Hepatocyte (in vitro differentiated cells): ENCODE data around the gene CDK5R1. TPM values are rescaled to one million over a fixed set of nuclear protein-coding genes. Genes with fewer than 3 reads are reported as not detected.

Source experiments
- DNase-seq: peaks from one replicate; pipeline ENCODE4 v3.0.0-alpha.2; 2016; ENCODE audit warnings: low spot score
- H2AFZ ChIP-seq: fragments of 200-600 bp; sonication (generic); 2 replicates; pipeline ENCODE4 v1.6.0; 2016; ENCODE audit warnings: antibody characterized with exemption, mild to moderate bottlenecking
- H3K27ac ChIP-seq: fragments of 200-600 bp; sonication (generic); 2 replicates; pipeline ENCODE4 v1.5.1; 2016; ENCODE audit warnings: mild to moderate bottlenecking
- H3K27me3 ChIP-seq: fragments of 200-600 bp; sonication (generic); 2 replicates; pipeline ENCODE4 v1.6.1; 2016
- H3K36me3 ChIP-seq: fragments of 200-600 bp; sonication (generic); replicated peaks from 2 replicates; pipeline ENCODE4 v1.5.1; 2016; ENCODE audit warnings: low read depth; ENCODE audit not compliant: insufficient read depth
- H3K4me1 ChIP-seq: fragments of 200-600 bp; sonication (generic); 2 replicates; pipeline ENCODE4 v1.5.1; 2016; ENCODE audit warnings: mild to moderate bottlenecking, moderate library complexity; ENCODE audit not compliant: insufficient read depth
- H3K4me2 ChIP-seq: fragments of 200-600 bp; sonication (generic); 2 replicates; pipeline ENCODE4 v1.6.0; 2016
- H3K4me3 ChIP-seq: fragments of 200-600 bp; sonication (generic); 2 replicates; pipeline ENCODE4 v1.5.1; 2016; ENCODE audit warnings: mild to moderate bottlenecking
- H3K79me2 ChIP-seq: fragments of 200-600 bp; sonication (generic); 2 replicates; pipeline ENCODE4 v1.6.0; 2017; ENCODE audit warnings: mild to moderate bottlenecking
- H3K9me2 ChIP-seq: fragments of 200-600 bp; sonication (generic); replicated peaks from 2 replicates; pipeline ENCODE4 v1.6.0; 2017; ENCODE audit warnings: mild to moderate bottlenecking; ENCODE audit not compliant: insufficient read depth
- H3K9me3 ChIP-seq: fragments of 200-600 bp; sonication (generic); 2 replicates; pipeline ENCODE4 v1.5.1; 2016; ENCODE audit warnings: low read depth, mild to moderate bottlenecking
- H4K20me1 ChIP-seq: fragments of 200-600 bp; sonication (generic); 2 replicates; pipeline ENCODE4 v1.6.0; 2016; ENCODE audit warnings: mild to moderate bottlenecking; ENCODE audit not compliant: insufficient read depth, poor library complexity, severe bottlenecking
- EZH2 ChIP-seq: fragments of 200-600 bp; sonication (generic); IDR thresholded peaks from 2 replicates; pipeline ENCODE4 v1.6.1; 2016; ENCODE audit warnings: antibody characterized with exemption, mild to moderate bottlenecking, borderline replicate concordance
- EZH2phosphoT487 ChIP-seq: fragments of 200-600 bp; sonication (generic); IDR thresholded peaks from one replicate; pipeline ENCODE4 v1.6.1; 2018; ENCODE audit warnings: antibody characterized with exemption, mild to moderate bottlenecking, low read depth, moderate library complexity; ENCODE audit not compliant: unreplicated experiment, severe bottlenecking
- WGBS: methylation state at CpG from one replicate; pipeline ENCODE4 v1.1.6; 2016; ENCODE audit warnings: low lambda C conversion rate; ENCODE audit errors: missing lambda C conversion rate; 5-methylcytosine and 5-hydroxymethylcytosine counted together
- polyA plus RNA-seq: library from polyadenylated mRNA; unstranded; fragments of >200 nt; fragmentation: Nextera tagmentation; extraction: Ambion mirVana; gene quantifications from 2 replicates; pipeline ENCODE4 v1.2.1, GENCODE V29; 2016
- small RNA-seq: library from RNA; depleted of rRNA; stranded (forward); fragments of <200 nt; gene quantifications from one replicate; pipeline ENCODE3, GENCODE V24; 2014
- total RNA-seq: library from RNA; depleted of rRNA; stranded (reverse); fragments of >200 nt; gene quantifications from 2 replicates; pipeline ENCODE4 v1.2.3, GENCODE V29; 2014
- TF ChIP-seq, protein P1 (sequence below): fragments of 200-600 bp; sonication (generic); IDR thresholded peaks from 2 replicates; pipeline ENCODE4 v1.5.1; 2016; ENCODE audit warnings: antibody characterized with exemption, mild to moderate bottlenecking; ENCODE audit not compliant: poor library complexity

Gene CDK5R1
- total and polyA plus RNA-seq, 2 experiments from 2014 or later = 0.80 to 1.1 TPM

DNA sequence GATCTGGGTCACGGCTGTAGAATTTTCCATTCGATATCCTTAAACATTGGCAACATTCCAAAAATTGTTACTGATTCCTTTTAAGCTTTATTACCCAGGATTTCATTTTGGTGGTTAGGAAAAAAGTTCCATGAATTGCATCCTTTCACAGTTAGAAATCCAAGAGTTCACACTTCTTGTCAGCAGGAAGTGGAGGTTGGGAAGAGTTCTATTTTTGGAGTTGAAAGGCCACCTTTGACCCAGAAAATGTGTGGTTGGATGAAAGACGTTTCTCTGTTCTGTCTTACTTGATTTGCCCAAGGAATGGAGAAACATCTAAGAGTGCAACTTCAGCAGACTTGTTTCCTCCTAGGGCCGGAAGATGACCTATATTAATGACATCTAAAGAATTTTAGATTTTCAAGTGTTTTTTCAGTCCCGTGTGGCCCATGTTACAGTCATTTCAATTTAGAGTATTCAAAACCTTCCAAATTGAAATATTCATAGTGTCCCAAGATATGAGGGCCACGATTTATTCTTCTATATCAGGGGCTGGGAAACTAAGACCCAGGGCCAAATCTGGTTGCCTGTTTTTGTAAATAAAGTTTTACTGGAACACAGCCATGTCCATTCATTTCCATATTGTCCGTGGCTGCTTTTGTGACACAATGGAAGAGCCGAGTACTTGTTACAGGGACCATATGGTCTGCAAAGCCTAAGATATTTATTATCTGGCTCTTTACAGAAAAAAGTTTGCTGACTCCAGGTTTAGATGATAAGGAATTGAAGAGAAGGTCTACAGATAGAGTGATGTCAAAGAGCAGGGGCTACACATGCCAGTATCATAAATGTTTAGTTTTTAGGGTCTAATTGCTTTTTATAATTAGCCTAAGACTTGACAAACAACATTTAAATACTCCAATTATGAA is 50.2 kb downstream of the CDK5R1 start:
- DNase-seq = no peak
- Histone ChIP-seq H3K4me3 (no peak overlapping the region), H3K36me3 (no peaks in the 10 kb centered on the region), H3K27me3 (no peaks in the 10 kb centered on the region), H3K4me1 (no peaks in the 10 kb centered on the region), H4K20me1 (no peaks in the 10 kb centered on the region), H2AFZ (no peak overlapping the region), H3K9me3 (no peaks in the 10 kb centered on the region), H3K79me2 (no peaks in the 10 kb centered on the region), H3K9me2 (no peaks in the 10 kb centered on the region), H3K4me2 (no peak overlapping the region), H3K27ac (no peak overlapping the region)
- WGBS = 74% methylated on average over 8 of the region's 8 CpGs
- TF ChIP-seq EZH2phosphoT487 (no peak), EZH2 (no peak)
- TF ChIP-seq, protein P1, sequence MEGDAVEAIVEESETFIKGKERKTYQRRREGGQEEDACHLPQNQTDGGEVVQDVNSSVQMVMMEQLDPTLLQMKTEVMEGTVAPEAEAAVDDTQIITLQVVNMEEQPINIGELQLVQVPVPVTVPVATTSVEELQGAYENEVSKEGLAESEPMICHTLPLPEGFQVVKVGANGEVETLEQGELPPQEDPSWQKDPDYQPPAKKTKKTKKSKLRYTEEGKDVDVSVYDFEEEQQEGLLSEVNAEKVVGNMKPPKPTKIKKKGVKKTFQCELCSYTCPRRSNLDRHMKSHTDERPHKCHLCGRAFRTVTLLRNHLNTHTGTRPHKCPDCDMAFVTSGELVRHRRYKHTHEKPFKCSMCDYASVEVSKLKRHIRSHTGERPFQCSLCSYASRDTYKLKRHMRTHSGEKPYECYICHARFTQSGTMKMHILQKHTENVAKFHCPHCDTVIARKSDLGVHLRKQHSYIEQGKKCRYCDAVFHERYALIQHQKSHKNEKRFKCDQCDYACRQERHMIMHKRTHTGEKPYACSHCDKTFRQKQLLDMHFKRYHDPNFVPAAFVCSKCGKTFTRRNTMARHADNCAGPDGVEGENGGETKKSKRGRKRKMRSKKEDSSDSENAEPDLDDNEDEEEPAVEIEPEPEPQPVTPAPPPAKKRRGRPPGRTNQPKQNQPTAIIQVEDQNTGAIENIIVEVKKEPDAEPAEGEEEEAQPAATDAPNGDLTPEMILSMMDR = no peak

Small RNAs within 50 kb of the gene (small RNA-seq; reads per million reads assigned to genes)
- not detected for gene RF00019

Other genes starting within 250 kb of the CDK5R1 start
- gene RHBDL3, start 221.2 kb upstream of the CDK5R1 start, total RNA-seq = 0.36 and 0.70 TPM in 2 replicates
- 0.18 and 0.28 TPM in 2 replicates for gene RHBDL3, start 221.2 kb upstream of the CDK5R1 start, polyA plus RNA-seq
- 20.1 and 25.7 TPM in 2 replicates for gene C17orf75, start 144.8 kb upstream of the CDK5R1 start, total RNA-seq
- gene C17orf75, start 144.8 kb upstream of the CDK5R1 start, polyA plus RNA-seq = 13.5 and 16.0 TPM in 2 replicates
- gene ZNF207, start 136.8 kb upstream of the CDK5R1 start, total RNA-seq = 138 and 161 TPM in 2 replicates
- 137 and 138 TPM in 2 replicates for gene ZNF207, start 136.8 kb upstream of the CDK5R1 start, polyA plus RNA-seq
- 61.6 and 62.0 TPM in 2 replicates for gene PSMD11, start 42.5 kb upstream of the CDK5R1 start, total RNA-seq
- 141 and 145 TPM in 2 replicates for gene PSMD11, start 42.5 kb upstream of the CDK5R1 start, polyA plus RNA-seq